HEK293 (cell line): ENCODE data around the gene ZNF609.

Experiments used
- CTCF ChIP-seq: fragments of 450-650 bp; formaldehyde crosslinking; IDR thresholded peaks from 2 replicates; pipeline ENCODE4 v1.5.1; 2016; ENCODE audit warnings: missing biosample characterization, missing genetic modification characterization
- ZBTB1 ChIP-seq: fragments of 450-650 bp; formaldehyde crosslinking; IDR thresholded peaks from 2 replicates; pipeline ENCODE4 v1.5.1; 2016; ENCODE audit warnings: missing biosample characterization, missing genetic modification characterization
- ZBTB7A ChIP-seq: fragments of 450-650 bp; formaldehyde crosslinking; IDR thresholded peaks from 2 replicates; pipeline ENCODE4 v1.5.1; 2016; ENCODE audit warnings: low read depth, missing biosample characterization, missing genetic modification characterization
- ZFP3 ChIP-seq: fragments of 450-650 bp; formaldehyde crosslinking; IDR thresholded peaks from 2 replicates; pipeline ENCODE4 v1.5.1; 2016; ENCODE audit warnings: low read depth, missing biosample characterization, missing genetic modification characterization
- ZNF274 ChIP-seq, 2 experiments: fragments of 200-500 bp in 1 of 2; fragments of 450-650 bp in 1 of 2; sonication (Bioruptor generic) in 1 of 2; formaldehyde crosslinking in 1 of 2; IDR thresholded peaks; 2 replicates each; pipeline versions ENCODE4 v1.5.1 to v1.6.1; 2014 to 2016; ENCODE audit warnings: borderline replicate concordance in 1 of 2, inconsistent platforms in 1 of 2, low read length in 1 of 2, missing biosample characterization in 1 of 2, missing genetic modification characterization in 1 of 2
- ZNF311 ChIP-seq: fragments of 450-650 bp; formaldehyde crosslinking; IDR thresholded peaks from 2 replicates; pipeline ENCODE4 v1.5.1; 2017; ENCODE audit warnings: missing biosample characterization, missing genetic modification characterization, borderline replicate concordance
- ZNF423 ChIP-seq: fragments of 450-650 bp; formaldehyde crosslinking; IDR thresholded peaks from 2 replicates; pipeline ENCODE4 v1.5.1; 2016; ENCODE audit warnings: missing biosample characterization, missing genetic modification characterization
- ZNF664 ChIP-seq: fragments of 450-650 bp; formaldehyde crosslinking; IDR thresholded peaks from 2 replicates; pipeline ENCODE4 v1.5.1; 2016; ENCODE audit warnings: missing biosample characterization, missing genetic modification characterization
- TF ChIP-seq, protein P1 (sequence below): fragments of 450-650 bp; formaldehyde crosslinking; IDR thresholded peaks from 2 replicates; pipeline ENCODE4 v1.5.1; 2016; ENCODE audit warnings: missing biosample characterization, missing genetic modification characterization, borderline replicate concordance

DNA sequence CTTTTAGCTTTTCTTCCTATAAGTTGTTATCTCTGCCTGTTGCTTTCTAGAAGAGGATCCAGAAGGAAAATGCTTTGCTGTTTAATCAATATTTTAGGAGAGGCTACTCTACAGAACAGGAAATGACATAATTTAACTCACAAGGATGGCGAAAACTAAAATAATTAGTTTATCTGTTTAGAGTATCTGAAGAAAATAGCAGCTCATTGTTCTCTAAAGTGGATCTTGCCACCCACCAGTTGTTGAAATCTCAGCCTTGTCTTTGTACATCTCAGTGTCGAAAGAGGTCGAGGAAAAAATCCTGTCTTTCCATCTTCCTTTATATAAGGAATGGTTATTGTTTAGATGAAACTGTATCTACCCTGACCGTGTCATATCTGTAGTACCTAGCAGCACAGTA lies 126.6 kb downstream of the ZNF609 start:
- TF ChIP-seq ZBTB1 (tag by site-specific recombination) (no peak), CTCF (tag by site-specific recombination) (no peak), ZBTB7A (no peak), ZNF274 (IDR thresholded peaks at IDR 0.05; ENCODE audit: low read length) (no peak), ZNF274 (tag by site-specific recombination; IDR thresholded peaks at IDR 0.05; ENCODE audit: borderline replicate concordance) (no peak), ZNF423 (tag by site-specific recombination) (no peak), ZFP3 (tag by site-specific recombination) (no peak), ZNF311 (no peak), ZNF664 (tag by site-specific recombination) (no peak)
- TF ChIP-seq, protein P1, sequence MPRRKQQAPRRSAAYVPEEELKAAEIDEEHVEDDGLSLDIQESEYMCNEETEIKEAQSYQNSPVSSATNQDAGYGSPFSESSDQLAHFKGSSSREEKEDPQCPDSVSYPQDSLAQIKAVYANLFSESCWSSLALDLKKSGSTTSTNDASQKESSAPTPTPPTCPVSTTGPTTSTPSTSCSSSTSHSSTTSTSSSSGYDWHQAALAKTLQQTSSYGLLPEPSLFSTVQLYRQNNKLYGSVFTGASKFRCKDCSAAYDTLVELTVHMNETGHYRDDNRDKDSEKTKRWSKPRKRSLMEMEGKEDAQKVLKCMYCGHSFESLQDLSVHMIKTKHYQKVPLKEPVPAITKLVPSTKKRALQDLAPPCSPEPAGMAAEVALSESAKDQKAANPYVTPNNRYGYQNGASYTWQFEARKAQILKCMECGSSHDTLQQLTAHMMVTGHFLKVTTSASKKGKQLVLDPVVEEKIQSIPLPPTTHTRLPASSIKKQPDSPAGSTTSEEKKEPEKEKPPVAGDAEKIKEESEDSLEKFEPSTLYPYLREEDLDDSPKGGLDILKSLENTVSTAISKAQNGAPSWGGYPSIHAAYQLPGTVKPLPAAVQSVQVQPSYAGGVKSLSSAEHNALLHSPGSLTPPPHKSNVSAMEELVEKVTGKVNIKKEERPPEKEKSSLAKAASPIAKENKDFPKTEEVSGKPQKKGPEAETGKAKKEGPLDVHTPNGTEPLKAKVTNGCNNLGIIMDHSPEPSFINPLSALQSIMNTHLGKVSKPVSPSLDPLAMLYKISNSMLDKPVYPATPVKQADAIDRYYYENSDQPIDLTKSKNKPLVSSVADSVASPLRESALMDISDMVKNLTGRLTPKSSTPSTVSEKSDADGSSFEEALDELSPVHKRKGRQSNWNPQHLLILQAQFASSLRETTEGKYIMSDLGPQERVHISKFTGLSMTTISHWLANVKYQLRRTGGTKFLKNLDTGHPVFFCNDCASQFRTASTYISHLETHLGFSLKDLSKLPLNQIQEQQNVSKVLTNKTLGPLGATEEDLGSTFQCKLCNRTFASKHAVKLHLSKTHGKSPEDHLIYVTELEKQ (tag by site-specific recombination): no peak
